SK-N-SH (cell line): ENCODE data around the gene LEPR. TPM values are rescaled to one million over a fixed set of nuclear protein-coding genes. Genes with fewer than 3 reads are reported as not detected.

ENCODE experiments used
- CTCF ChIA-PET: fragments of 300-600, 350-600 bp; formaldehyde crosslinking; extraction: SDS; loops from one replicate; lab custom pipeline; 2021; lab: Yijun Ruan, JAX
- POLR2A ChIA-PET: fragments of 350-600 bp; sonication (Branson Sonifier 250); formaldehyde crosslinking; extraction: SDS; loops from one replicate; lab custom pipeline; 2020; ENCODE audit warnings: antibody characterized with exemption, inconsistent platforms; lab: Yijun Ruan, JAX
- DNase-seq: peaks from one replicate; pipeline ENCODE4 v3.0.0; 2012
- H2AFZ ChIP-seq: fragments of 200-600 bp; sonication (generic); 2 replicates; pipeline ENCODE4 v1.8.1; 2016; ENCODE audit warnings: antibody characterized with exemption, mild to moderate bottlenecking, low read depth
- H3F3A ChIP-seq: fragments of 200-600 bp; sonication (generic); replicated peaks from 2 replicates; pipeline ENCODE3; 2016; ENCODE audit warnings: antibody characterized with exemption, mild to moderate bottlenecking; ENCODE audit not compliant: insufficient read depth
- H3K27ac ChIP-seq, 2 experiments: fragments of 200-500 bp in 1 of 2; fragments of 200-600 bp in 1 of 2; sonication (Bioruptor generic) in 1 of 2; sonication (generic), shearing (Covaris generic) in 1 of 2; 2 replicates each; pipeline versions ENCODE4 v1.5.1 to v1.6.1; 2014 to 2016; ENCODE audit warnings: low read depth in 2 of 2, inconsistent platforms in 1 of 2, low read length in 1 of 2, mild to moderate bottlenecking in 1 of 2, mixed read lengths in 1 of 2
- H3K27me3 ChIP-seq: fragments of 200-600 bp; sonication (generic), shearing (Covaris generic); 2 replicates; pipeline ENCODE4 v1.6.1; 2016; ENCODE audit warnings: mixed run types; ENCODE audit not compliant: insufficient read depth
- H3K36me3 ChIP-seq, 2 experiments: fragments of 200-500 bp in 1 of 2; fragments of 200-600 bp in 1 of 2; sonication (Bioruptor generic) in 1 of 2; sonication (generic) in 1 of 2; replicated peaks in 1 of 2; 2 replicates each; pipeline versions ENCODE3 to v1.5.1; 2014 to 2016; ENCODE audit warnings: low read length in 1 of 2, mild to moderate bottlenecking in 1 of 2; ENCODE audit not compliant: insufficient read depth in 2 of 2, control insufficient read depth in 1 of 2
- H3K4me1 ChIP-seq, 2 experiments: fragments of 200-500 bp in 1 of 2; fragments of 200-600 bp in 1 of 2; sonication (Bioruptor generic) in 1 of 2; sonication (generic), shearing (Covaris generic) in 1 of 2; 2 replicates each; pipeline versions ENCODE4 v1.5.1 to v1.6.1; 2014 to 2016; ENCODE audit warnings: low read depth in 1 of 2, low read length in 1 of 2, mixed run types in 1 of 2; ENCODE audit not compliant: insufficient read depth in 2 of 2, control insufficient read depth in 1 of 2
- H3K4me2 ChIP-seq: fragments of 200-600 bp; sonication (generic), shearing (Covaris generic); 2 replicates; pipeline ENCODE4 v1.6.1; 2017; ENCODE audit warnings: mixed run types
- H3K4me3 ChIP-seq, 2 experiments: fragments of 200-500 bp in 1 of 2; fragments of 200-600 bp in 1 of 2; sonication (Bioruptor generic) in 1 of 2; sonication (generic), shearing (Covaris generic) in 1 of 2; 2 replicates each; pipeline versions ENCODE4 v1.5.1 to v1.8.1; 2014 to 2016; ENCODE audit warnings: low read depth in 2 of 2, inconsistent platforms in 1 of 2, low read length in 1 of 2, mild to moderate bottlenecking in 1 of 2, mixed read lengths in 1 of 2, moderate library complexity in 1 of 2
- H3K79me2 ChIP-seq: fragments of 200-600 bp; sonication (generic); 2 replicates; pipeline ENCODE4 v1.8.1; 2017; ENCODE audit warnings: mild to moderate bottlenecking; ENCODE audit not compliant: insufficient read depth
- H3K9ac ChIP-seq: fragments of 200-600 bp; sonication (generic); 2 replicates; pipeline ENCODE4 v1.6.1; 2017; ENCODE audit warnings: mixed run types
- H3K9me2 ChIP-seq: fragments of 200-600 bp; sonication (generic); 2 replicates; pipeline ENCODE4 v1.6.1; 2017; ENCODE audit warnings: mixed run types
- H3K9me3 ChIP-seq: fragments of 200-600 bp; sonication (generic); 2 replicates; pipeline ENCODE4 v1.6.1; 2017; ENCODE audit warnings: mixed run types, mild to moderate bottlenecking, moderate library complexity
- H4K20me1 ChIP-seq: fragments of 200-600 bp; sonication (generic); 2 replicates; pipeline ENCODE4 v1.6.1; 2017; ENCODE audit warnings: mild to moderate bottlenecking, mixed run types; ENCODE audit not compliant: insufficient read depth
- FOXJ3 ChIP-seq: sonication (generic); formaldehyde crosslinking; IDR thresholded peaks from 2 replicates; pipeline ENCODE4 v1.5.1; 2020; ENCODE audit warnings: mild to moderate bottlenecking, missing genetic modification reagents
- JUND ChIP-seq: IDR thresholded peaks from 2 replicates; pipeline ENCODE4 v1.4.0; 2012
- NFIC ChIP-seq: IDR thresholded peaks from 2 replicates; pipeline ENCODE4 v1.4.0; 2012; ENCODE audit warnings: borderline replicate concordance
- POLR2AphosphoS5 ChIP-seq: IDR thresholded peaks from 2 replicates; pipeline ENCODE4 v1.6.1; 2012; ENCODE audit warnings: low read depth, low read length
- SIN3A ChIP-seq: IDR thresholded peaks from 2 replicates; pipeline ENCODE4 v1.6.1; 2012; ENCODE audit warnings: low read depth, mild to moderate bottlenecking, low read length, moderate library complexity, borderline replicate concordance
- SMC3 ChIP-seq: IDR thresholded peaks from 2 replicates; pipeline ENCODE4 v1.6.1; 2012; ENCODE audit warnings: low read depth, low read length, improper control_type of control experiment
- TAF1 ChIP-seq: IDR thresholded peaks from 2 replicates; pipeline ENCODE4 v1.6.1; 2012; ENCODE audit warnings: low read depth, mild to moderate bottlenecking, low read length, moderate library complexity, borderline replicate concordance
- TCF12 ChIP-seq: IDR thresholded peaks from 2 replicates; pipeline ENCODE4 v1.4.0; 2012
- WGBS: methylation state at CpG from one replicate; pipeline ENCODE4 v1.1.6; 2017; ENCODE audit warnings: low lambda C conversion rate; 5-methylcytosine and 5-hydroxymethylcytosine counted together
- polyA plus RNA-seq, 3 experiments: library from polyadenylated mRNA; depleted of rRNA; stranded (reverse); fragments of >200 nt; gene quantifications; 2 replicates each; pipeline ENCODE4 v1.2.3, GENCODE V29; 2012
- TF ChIP-seq, protein P1 (sequence below): fragments of 200-600 bp; sonication (generic); IDR thresholded peaks from 2 replicates; pipeline ENCODE4 v1.6.1; 2017; ENCODE audit warnings: antibody characterized with exemption, mild to moderate bottlenecking, moderate library complexity

LEPR gene
- polyA plus RNA-seq, 1 of the 3 experiments (the other 2 are of a cell fraction): 2.3 TPM

DNA sequence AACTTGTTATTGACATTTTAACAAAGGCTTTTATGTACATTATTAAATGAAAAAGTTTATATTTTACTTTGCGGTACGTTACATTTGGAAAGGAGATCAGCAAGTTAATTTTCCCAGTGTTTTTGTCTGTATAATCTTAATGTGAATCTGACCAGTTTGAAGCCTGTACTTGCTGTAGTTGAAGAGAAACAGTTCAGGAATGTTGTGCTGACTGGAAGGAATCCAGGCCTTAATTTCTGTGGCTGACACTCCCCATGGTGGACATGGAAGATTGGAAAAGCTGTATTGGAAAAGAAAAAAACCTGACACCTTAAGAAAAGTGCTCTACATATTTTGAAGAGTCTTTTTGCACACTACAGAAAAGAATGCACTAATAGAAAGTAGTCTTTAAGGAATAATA is 15.5 kb downstream of the LEPR start:
- Histone ChIP-seq H3K4me3 (no peak overlapping the region), H3K27ac (peak overlapping the region in 1 of 2 experiments; percentile 55; a peak in 1 of 4 replicates), H4K20me1 (peaks cover 8% of the 10 kb centered on the region; the same call in 1 of the 2 replicates), H3K9me2 (no peaks in the 10 kb centered on the region), H2AFZ (no peak overlapping the region), H3F3A (peaks cover 7% of the 10 kb centered on the region), H3K79me2 (peaks cover 8% of the 10 kb centered on the region; the same call in 1 of the 2 replicates), H3K27me3 (no peaks in the 10 kb centered on the region), H3K9me3 (no peaks in the 10 kb centered on the region), H3K36me3 (peaks cover 36 to 37% of the 10 kb centered on the region in 2 experiments), H3K4me1 (peaks cover 0 to 3% of the 10 kb centered on the region in 2 experiments; a peak in 2 of 4 replicates), H3K4me2 (no peak overlapping the region), H3K9ac (no peak overlapping the region)
- TF ChIP-seq NFIC (0 out of 2 replicates have a peak, but pooled peaks have one; percentile 24), SMC3 (no peak), TCF12 (peak; percentile 42; the same call in 1 of the 2 replicates)
- CTCF ChIA-PET: interaction anchor here (1.6 to 13.6 kb wide), 2 partner anchors 200 to 250 kb away, joined by 4 to 175 read pairs; no protein-coding TSS in a partner anchor
- 97% methylated on average over 2 of the region's 2 CpGs for WGBS
- no peak for DNase-seq
- POLR2A ChIA-PET: no interaction called here

DNA sequence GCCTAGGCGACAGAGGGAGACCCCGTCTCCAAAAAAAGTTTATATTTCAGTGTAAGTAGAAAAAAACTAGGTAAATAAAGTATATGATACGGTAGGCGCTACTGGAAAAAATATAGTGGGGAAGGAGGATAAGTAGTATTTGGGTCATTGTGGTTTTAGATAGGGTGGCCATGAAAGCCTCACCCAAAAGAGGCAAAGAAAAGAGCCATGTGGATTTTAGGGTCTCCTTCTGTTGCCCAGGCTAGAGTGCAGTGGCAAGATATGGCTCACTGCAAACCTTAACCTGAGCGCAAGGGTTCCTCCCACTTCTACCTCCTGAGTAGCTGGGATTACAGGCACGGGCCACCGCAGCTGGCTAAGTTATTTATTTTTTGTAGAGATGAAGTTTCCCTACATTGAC is 17.1 kb downstream of the LEPR start:
- no peaks in the 10 kb centered on the region for H3K9me3 ChIP-seq
- no peaks in the 10 kb centered on the region for H4K20me1 ChIP-seq
- ChIA-PET CTCF (interaction anchor here (0.5 to 13.6 kb wide), 4 partner anchors 10 to 248 kb away, joined by 3 to 175 read pairs (median 3); no protein-coding TSS in a partner anchor), POLR2A (no interaction called here)
- TF ChIP-seq NFIC (no peak), FOXJ3 (no peak)
- no peaks in the 10 kb centered on the region for H3K79me2 ChIP-seq
- no peaks in the 10 kb centered on the region for H3K9me2 ChIP-seq
- H3K27ac ChIP-seq: no peak overlapping the region
- peaks cover 0 to 3% of the 10 kb centered on the region in 2 experiments; a peak in 2 of 4 replicates for H3K4me1 ChIP-seq
- 98% methylated on average over 7 of the region's 7 CpGs for WGBS
- no peak overlapping the region for H3K4me3 ChIP-seq
- H3K4me2 ChIP-seq: no peak overlapping the region
- H2AFZ ChIP-seq: no peak overlapping the region
- H3F3A ChIP-seq: peaks cover 7% of the 10 kb centered on the region
- H3K36me3 ChIP-seq: peaks cover 23 to 24% of the 10 kb centered on the region in 2 experiments
- H3K9ac ChIP-seq: no peak overlapping the region
- no peak for DNase-seq
- H3K27me3 ChIP-seq: no peaks in the 10 kb centered on the region

GRCh38 chr1:65440322-65440900 is 19.9 kb downstream of the LEPR start:
- WGBS: 97% methylated on average over 12 of the region's 12 CpGs
- CTCF ChIA-PET: interaction anchor here (0.7 to 13.6 kb wide), 3 partner anchors 9 to 245 kb away, joined by 6 to 175 read pairs (median 10); no protein-coding TSS in a partner anchor

More at GRCh38 chr1:65440322-65440900, 19.9 kb downstream of the LEPR start:
- no peaks in the 10 kb centered on the region for H3K27me3 ChIP-seq
- no peaks in the 10 kb centered on the region for H4K20me1 ChIP-seq
- no peak overlapping the region for H3K4me3 ChIP-seq
- H3K4me1 ChIP-seq: peaks cover 0 to 3% of the 10 kb centered on the region in 2 experiments; a peak in 2 of 4 replicates
- no peaks in the 10 kb centered on the region for H3K79me2 ChIP-seq
- POLR2A ChIA-PET: no interaction called here
- H3K36me3 ChIP-seq: peaks cover under 1 to 3% of the 10 kb centered on the region in 2 experiments
- no peak overlapping the region for H2AFZ ChIP-seq
- H3K9me2 ChIP-seq: no peaks in the 10 kb centered on the region
- H3F3A ChIP-seq: peaks cover 4% of the 10 kb centered on the region
- H3K9ac ChIP-seq: no peak overlapping the region
- no peak overlapping the region for H3K27ac ChIP-seq
- TF ChIP-seq POLR2AphosphoS5 (no peak), JUND (no peak), TAF1 (no peak), SIN3A (no peak), SMC3 (no peak)
- TF ChIP-seq, protein P1, sequence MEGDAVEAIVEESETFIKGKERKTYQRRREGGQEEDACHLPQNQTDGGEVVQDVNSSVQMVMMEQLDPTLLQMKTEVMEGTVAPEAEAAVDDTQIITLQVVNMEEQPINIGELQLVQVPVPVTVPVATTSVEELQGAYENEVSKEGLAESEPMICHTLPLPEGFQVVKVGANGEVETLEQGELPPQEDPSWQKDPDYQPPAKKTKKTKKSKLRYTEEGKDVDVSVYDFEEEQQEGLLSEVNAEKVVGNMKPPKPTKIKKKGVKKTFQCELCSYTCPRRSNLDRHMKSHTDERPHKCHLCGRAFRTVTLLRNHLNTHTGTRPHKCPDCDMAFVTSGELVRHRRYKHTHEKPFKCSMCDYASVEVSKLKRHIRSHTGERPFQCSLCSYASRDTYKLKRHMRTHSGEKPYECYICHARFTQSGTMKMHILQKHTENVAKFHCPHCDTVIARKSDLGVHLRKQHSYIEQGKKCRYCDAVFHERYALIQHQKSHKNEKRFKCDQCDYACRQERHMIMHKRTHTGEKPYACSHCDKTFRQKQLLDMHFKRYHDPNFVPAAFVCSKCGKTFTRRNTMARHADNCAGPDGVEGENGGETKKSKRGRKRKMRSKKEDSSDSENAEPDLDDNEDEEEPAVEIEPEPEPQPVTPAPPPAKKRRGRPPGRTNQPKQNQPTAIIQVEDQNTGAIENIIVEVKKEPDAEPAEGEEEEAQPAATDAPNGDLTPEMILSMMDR: no peak
- no peak for DNase-seq
- H3K4me2 ChIP-seq: no peak overlapping the region
- no peaks in the 10 kb centered on the region for H3K9me3 ChIP-seq
